NT2/D1 (cell line): ENCODE data around the gene SRP54.

Source experiments
- SUZ12 ChIP-seq: IDR thresholded peaks from 2 replicates; pipeline ENCODE4 v1.6.1; 2011; ENCODE audit not compliant: insufficient read length, insufficient read depth; ENCODE audit errors: extremely low read depth
- YY1 ChIP-seq: IDR thresholded peaks from 2 replicates; pipeline ENCODE4 v1.6.1; 2011; ENCODE audit not compliant: insufficient read length, insufficient read depth
- ZNF274 ChIP-seq: IDR thresholded peaks from 2 replicates; pipeline ENCODE4 v1.6.1; 2011; ENCODE audit warnings: mild to moderate bottlenecking, low read depth, low read length

DNA sequence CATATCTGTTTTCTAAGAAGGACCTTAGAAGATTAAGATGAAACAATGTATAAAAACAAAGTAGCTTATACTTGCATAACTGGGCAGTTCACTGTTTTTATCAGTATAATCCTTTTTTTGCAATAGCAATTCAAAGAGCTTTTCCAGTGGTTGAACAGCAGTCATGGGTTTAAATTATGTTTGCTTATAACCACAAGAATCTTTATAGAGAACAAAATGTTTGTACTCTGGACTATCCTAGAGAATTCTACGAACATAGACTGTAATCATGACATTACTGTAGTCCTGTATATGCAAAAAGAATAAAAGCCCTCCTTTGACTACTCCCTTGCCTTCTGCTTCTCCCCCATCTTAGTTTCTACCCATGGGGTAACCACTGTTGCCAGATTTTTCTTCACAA, 69.0 kb downstream of the SRP54 start:
- no peak for TF ChIP-seq SUZ12
- TF ChIP-seq YY1: no peak
- TF ChIP-seq ZNF274: no peak
